GM12872 (cell line): ENCODE data around the gene AMFR.

Experiments
- TF ChIP-seq, protein P1 (sequence below): IDR thresholded peaks from 3 replicates; pipeline ENCODE4 v1.5.1; 2011; ENCODE audit warnings: low read depth, mild to moderate bottlenecking, low read length, moderate library complexity; ENCODE audit not compliant: insufficient read depth

AMFR gene

DNA sequence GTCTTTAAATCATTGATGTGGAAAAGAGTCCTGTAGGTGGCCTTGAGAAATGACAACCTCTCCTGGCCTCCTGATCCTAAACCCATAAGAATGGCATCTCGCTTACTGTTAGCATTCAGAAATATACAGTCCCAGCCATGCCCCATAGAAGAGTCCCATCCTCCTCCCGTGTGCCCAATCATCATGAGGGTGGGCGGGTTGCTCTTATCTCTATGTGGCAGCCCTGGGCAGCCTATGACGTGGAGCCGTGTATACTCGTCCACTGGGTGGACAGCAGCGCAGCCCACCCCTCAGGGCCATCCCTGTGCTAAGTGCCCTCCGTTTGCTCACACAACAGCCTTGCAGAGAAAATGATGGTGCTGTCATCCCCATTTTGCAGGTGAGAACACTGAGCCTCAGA lies 105.3 kb downstream of the AMFR start:
- TF ChIP-seq, protein P1, sequence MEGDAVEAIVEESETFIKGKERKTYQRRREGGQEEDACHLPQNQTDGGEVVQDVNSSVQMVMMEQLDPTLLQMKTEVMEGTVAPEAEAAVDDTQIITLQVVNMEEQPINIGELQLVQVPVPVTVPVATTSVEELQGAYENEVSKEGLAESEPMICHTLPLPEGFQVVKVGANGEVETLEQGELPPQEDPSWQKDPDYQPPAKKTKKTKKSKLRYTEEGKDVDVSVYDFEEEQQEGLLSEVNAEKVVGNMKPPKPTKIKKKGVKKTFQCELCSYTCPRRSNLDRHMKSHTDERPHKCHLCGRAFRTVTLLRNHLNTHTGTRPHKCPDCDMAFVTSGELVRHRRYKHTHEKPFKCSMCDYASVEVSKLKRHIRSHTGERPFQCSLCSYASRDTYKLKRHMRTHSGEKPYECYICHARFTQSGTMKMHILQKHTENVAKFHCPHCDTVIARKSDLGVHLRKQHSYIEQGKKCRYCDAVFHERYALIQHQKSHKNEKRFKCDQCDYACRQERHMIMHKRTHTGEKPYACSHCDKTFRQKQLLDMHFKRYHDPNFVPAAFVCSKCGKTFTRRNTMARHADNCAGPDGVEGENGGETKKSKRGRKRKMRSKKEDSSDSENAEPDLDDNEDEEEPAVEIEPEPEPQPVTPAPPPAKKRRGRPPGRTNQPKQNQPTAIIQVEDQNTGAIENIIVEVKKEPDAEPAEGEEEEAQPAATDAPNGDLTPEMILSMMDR = no peak

DNA sequence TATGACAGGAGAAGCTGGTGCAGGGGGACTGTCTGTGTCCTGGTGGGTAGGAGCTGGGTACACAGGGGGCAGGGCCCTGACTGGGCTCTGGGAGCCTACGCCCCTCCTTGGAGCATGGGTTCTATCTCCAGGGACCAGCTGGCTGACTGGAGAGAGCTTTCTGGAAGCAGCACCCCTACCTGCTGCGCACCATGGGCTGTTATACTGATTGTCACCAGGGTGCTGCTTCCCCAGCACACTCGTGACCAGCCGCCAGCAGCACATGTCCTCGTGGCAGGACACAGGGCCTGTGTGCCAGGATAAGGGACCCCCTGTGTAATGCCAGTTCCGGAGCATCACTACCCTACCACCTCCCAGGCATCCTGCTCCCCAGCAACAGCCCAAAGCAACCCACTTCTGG lies 106.0 kb downstream of the AMFR start:
- TF ChIP-seq, protein P1 = no peak

DNA sequence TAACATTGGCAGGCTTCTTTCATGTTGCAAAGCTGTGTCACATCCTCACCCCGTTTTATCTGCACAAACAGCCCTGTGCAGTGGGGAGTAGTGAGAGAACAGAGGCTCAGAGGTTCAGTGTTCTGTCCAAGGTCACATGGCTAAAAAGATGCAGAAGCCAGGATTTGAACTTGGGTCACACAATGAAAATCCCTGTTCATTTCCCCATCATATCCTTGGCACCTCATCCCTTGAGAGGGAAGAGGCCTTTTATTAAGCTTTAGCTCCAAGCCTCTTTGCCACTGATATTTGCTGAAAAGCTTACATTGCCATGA lies 106.6 kb downstream of the AMFR start:
- TF ChIP-seq, protein P1 = no peak

DNA sequence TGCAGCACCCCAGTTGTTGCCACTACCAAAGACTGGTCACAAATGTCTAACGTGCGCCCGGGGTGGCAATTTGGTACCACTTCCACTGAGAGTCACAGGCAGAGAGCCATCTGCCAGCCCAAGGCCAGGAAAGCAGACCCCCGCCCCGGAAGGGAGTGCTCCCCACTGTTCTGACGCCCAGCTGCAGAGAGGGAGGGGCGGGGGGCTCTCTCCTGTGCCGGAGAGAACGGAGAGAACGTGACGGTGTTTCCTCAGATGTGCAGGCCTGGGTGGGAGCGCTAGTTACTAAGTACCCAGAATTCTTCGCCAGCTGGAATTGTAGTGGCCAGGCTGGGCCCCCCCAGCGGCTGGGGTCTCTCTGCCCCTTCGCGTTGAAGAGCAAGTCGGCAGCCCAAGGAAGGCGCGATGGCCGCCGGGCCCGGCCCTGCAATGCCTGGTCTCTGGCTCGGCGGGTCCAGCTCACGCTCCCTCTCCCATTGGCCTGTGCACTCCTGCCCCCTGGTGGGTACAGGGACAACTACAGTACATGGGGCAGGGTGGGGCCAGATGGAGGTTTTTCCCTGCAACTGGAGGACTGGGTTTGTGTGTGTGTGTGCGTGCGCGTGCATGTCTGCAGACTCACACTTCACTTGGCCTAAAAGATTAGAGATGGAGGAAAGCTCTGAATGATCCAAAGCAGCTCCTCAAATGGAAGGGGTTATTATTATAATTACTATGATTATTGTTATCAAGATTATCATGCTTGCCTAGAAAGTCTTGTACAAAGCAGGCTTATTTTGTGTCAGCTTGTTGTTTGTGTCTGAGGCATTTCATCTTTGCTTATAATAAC lies 107.1 kb downstream of the AMFR start:
- TF ChIP-seq, protein P1 = peak; percentile 88

DNA sequence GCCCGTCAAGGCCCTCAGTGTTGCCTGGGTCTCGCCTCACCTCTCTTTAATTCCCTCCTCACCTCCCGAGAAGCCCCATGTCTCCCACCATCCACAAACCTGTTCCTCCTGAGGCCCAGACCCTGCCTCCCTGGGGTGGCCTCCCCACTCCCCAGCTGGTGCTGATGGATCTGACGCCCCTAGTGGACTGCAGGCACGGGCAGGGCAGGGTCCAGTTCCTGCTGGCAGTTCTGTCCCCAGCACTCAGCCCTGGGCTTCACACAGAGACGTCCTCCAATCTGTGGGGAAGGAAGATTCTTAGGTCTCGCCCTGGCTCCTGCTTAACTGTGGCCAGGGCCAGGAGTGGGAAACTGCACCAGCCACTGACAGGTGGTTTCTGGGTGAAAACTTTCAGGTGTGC lies 108.8 kb downstream of the AMFR start:
- TF ChIP-seq, protein P1 = 0 out of 3 replicates have a peak, but pooled peaks have one; percentile 1

DNA sequence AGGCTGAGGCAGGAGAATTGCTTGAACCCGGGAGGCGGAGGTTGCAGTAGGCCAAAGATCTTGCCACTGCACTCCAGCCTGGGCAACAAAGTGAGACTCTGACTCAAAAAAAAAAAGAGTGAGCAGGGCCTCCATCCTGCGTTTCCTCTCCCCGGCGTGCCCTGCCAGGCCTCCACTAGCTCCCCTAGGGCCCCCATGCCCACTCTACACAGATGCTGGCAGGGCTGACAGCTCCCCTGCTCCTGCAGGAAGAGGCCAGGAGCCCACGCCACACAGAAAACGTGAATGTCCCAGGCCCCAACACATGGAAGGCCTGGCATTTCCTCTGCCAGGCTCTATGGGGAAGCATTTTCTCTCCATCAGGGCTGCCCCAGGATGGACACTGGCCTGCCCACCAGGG lies 109.4 kb downstream of the AMFR start:
- TF ChIP-seq, protein P1 = no peak

DNA sequence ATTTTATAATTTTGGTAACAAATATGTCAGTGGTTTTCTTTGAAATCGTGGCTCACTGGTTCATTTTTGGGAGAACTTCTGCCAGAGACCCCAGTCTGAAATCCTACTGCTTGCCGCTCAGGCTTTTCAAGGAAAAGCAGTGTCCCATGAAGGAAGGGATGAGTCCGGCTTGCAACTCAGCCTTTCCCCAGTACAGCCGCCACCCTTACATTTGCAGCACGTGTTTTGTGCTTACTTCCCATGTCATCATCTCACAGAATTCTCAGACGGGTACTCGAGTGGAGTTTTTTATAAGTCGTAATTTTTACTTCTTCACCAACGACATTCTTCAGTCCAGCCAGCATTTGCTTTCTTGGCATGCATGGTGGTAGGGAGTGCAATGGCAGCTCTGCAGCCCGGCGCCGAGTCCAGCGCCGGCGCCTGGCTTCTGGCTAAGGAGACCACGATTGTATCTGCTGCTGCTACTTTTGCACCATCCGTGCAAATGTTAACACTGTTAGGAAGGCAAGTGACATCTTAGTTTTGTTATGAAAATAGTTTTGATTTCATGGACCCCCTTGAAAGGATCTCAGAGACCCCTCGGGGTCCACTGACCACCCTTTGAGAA lies 111.0 kb downstream of the AMFR start:
- TF ChIP-seq, protein P1 = no peak
